GM19328 (cell line): ENCODE measurements around the gene PUS3.
"Not testable (repeated sequence)": the region's sequence is repeated elsewhere in the genome, so short reads cannot be mapped to it uniquely, and the experiment has no call there.

Experiments
- ATAC-seq: cut with Tn5 transposase; IDR thresholded peaks from one replicate; pipeline ENCODE4 v1.9.1; 2021; ENCODE audit warnings: mild to moderate bottlenecking, moderate library complexity; ENCODE audit not compliant: unreplicated experiment

PUS3 gene

DNA sequence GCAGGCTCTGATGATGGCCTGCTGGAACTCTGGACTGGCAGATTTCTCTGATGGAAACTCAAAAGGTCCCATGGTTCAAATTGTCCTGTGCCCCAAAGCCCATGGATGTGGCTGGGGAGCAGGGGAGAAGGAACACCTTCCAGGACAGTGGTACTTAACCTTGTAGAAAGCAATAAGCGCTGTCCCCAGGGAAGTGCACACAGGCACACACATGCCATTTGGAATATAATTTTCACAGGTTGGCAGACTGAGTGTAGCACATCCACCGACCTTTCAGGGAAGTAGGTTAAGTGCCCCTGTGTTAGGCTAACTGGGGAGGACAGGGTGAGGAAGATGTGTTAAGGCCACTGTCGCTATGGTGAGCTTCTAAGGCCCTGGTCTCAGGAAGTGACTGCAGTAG is 19.1 kb upstream of the PUS3 start:
- no peak for ATAC-seq

DNA sequence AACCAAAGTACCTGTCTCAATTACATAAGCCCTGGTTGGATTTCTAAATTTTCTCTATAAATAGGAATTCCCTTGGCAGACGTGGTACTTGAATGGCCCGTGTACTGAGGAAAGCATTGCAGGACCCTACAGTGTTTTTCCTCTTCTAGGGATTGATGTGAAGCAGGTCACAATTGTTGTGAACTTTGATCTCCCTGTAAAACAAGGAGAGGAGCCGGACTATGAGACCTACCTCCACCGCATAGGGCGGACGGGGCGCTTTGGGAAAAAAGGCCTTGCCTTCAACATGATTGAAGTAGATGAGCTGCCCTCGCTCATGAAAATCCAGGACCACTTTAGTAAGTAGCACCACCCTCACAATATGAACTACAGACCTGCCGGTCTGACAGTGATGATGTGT is 18.0 kb upstream of the PUS3 start:
- no peak for ATAC-seq

DNA sequence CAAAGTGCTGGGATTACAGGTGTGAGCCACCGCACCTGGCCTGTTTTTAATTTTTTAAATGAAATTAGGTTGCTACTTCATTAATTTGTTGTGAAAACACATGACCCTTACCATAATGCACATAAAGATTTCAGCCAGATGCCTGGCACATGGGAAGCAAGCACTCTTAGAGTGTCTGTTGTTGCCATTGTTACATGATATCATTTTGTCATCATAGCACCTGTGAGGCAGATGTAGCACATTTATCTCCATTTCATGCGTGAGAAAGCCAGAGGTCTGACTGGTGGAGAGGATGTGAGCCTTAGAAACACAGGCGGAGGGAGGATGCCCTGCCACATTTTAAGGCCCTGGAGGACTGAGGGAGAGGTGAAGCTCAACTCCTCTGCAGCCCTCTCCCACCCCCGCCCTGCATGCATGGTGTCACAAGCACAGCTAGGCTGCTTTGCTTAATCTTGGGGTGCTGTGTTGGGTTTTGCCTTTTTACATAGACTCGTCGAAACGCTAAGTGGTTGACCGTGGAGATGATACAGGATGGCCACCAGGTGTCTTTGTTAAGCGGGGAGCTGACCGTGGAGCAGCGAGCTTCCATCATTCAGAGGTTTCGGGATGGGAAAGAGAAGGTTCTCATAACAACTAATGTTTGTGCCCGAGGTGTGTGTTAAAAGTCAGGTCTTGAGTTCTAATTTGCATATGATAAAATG is 15.3 kb upstream of the PUS3 start:
- no peak for ATAC-seq

DNA sequence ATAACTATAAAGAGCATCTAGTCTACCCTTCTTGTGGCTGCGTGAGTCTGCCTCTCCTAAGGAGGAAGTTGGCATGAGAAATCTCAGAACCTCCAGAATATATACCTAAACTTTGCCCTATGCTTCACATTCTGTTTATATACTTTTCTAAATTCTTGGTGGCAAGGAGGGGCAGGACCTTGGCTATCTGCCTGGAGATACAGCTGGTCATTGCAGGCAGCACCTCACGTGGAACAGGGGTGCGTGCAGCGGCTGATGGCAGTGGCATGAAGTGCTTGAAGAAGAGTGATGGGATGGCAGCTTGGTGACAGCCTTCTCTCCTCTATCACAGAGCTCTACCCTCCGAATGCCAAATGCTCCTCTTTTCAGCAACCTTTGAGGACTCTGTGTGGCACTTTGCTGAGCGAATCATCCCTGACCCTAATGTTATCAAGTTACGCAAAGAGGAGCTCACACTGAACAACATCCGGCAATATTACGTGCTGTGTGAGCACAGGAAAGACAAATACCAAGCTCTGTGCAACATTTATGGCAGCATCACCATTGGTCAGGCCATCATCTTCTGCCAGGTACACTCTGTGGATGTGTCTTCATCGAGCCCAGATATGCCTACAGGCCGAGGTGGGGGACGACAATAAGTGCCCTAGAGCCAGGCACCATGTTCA is 13.8 kb upstream of the PUS3 start:
- no peak for ATAC-seq

DNA sequence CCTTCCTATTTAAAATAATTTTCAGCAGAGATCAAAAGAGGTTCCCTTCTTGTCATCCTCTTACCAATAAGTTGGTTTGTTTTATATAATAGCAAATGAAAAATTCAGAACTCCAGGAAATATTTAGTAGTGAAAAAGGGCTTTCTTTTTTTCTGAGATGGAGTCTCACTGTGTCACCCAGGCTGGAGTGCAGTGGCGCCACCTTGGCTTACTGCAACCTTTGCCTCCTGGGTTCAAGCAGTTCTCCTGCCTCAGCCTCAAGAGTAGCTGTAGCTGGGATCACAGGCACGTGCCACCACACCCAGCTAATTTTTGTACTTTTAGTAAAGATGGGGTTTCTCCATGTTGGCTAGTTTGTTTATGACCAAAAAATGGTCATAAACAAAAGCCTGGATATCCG is 11.6 kb upstream of the PUS3 start:
- ATAC-seq = not testable (repeated sequence)

DNA sequence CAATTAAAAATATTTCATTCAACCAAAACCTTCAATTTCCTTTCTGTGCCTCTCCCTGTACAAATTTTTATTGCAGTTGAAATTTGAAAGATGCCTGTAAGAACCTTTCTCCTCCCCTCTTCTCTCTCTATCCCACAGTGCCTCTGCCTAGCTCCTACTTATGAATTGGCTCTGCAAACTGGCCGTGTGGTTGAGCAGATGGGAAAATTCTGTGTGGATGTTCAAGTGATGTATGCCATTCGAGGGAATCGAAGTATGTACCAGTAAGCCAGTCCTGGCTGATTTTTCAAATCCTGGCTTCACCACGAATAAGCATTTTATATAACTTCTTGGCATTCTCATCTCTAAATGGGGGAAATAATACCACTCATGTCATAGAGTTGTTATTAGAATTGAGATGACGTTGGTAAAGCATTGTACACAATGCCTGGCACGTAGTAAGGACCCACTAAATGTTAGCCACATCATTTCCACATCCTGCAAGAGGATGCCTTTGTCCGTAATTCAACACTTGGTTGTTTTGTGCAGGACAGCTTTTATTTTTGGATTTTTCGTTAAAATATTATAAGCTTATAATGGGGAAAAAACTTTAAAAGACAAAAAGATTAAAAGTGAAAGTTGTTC is 7.3 kb upstream of the PUS3 start:
- ATAC-seq = no peak

DNA sequence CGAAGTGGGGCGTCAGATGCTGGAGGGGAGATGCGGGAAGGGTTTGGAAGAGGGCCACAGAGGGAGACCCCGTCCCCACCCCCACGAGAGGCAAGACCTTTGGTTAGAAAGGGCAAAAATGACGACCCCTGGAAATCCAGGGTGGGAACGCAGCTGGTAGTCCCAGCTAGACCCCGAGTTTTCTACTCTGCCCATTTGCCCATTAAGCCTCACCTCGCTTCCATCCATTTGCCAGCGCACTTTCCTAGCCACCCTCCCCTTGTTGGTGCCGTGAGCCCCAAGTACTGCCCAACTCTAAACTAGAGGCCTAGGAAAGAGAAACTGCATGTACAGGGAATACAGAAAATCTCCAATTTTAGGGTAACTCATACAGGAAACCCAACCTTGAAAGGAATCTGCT is 1.7 kb upstream of the PUS3 start:
- ATAC-seq = no peak

DNA sequence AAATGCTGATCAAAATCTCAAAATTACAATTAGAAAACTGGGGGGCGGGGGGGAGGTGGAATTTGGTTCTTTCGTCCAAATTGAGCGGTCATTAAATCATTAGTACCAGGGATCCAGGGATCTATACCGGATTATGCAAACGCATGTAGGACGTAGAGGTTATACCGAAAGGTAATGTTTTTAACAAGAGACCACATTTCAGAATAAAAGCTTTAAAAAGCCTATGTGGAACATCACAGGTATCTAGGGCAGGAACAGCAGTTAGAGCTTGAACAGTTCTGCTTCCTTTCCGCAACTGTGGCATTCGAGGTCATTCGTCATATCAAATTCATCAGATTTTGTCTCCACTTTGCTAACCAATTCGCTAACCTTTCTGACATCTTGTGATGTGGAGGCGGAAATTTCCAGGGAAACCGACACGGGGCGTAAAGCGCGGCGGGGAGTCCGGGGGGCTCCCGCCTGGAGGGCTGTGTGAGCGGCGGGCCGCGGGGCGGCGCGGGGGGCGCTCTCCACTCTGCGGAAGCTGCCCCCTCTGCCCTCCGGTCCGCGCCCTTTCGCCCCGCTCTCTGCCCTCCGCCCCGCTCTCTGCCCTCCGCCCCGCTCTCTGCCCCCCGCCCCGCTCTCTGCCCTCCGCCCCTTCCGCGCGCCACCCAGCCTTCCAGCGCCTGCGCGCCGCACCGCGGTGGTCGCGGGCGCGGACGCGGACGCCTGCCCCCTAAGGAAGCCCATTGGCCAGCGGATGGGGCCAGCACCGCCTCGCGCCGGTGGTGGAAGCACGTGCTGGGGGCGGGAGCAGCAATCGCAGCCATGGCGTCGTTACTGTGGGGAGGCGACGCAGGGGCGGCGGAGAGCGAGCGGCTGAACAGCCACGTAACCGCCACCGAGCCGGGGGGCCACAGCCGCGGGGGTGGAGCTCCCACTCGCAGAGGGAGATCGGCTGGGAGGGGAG is 979 bp upstream of the PUS3 start, which contains the start of gene DDX25:
Gene DDX25, plus strand, starts transcription at position 798 of the 949 bp plus-strand sequence. Its CDS starts 10 bp downstream, at position 808.
- ATAC-seq = no peak

DNA sequence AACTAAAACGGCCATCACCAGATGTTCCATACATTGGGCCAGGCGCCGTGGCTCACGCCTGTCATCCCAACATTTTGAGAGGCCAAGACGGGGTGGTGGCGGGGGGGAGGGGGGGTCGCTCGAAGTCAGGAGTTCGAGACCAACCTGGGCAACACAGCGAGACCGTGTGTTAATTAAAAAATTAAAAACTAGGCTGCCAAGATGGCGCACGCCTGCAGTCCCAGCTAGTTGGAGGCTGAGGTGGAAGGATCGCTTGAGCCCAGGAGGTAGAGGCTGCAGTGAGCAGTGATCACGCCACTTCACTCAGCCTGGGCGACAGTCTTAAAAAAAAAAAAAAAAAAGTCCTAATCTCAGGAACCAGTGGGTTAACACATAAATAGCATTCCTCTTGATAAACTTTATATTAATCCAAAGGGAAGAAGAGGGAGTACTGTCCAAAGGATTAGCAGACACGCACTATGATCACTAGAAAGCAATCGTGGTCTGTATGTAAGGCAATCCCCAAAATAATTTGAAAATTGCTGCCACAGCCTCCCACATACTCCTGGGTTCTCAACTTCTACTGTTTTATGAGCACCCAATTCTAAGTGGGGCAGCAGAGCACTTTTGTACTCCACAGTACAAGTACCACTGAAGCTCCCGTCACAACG is 604 bp downstream of the PUS3 start:
- ATAC-seq = no peak

DNA sequence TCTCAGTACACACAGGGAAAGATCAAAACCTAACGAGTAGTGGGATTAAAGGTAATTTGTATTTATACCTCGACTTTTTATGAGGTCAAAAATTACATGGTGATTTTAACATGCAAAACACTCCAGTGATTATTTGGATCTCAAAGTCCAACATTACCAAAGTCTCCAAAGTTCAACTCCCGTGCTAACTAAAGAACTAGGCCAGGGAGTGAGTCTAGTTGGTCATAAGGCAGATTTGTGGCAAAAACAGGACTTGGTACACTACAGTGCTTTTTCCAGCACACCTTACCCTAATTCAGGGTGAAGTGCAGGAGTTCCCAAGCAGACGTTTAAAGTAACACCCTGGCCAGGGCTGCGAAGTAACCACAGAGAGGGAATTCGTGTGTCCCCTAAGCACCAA is 1.1 kb downstream of the PUS3 start:
- no peak for ATAC-seq

DNA sequence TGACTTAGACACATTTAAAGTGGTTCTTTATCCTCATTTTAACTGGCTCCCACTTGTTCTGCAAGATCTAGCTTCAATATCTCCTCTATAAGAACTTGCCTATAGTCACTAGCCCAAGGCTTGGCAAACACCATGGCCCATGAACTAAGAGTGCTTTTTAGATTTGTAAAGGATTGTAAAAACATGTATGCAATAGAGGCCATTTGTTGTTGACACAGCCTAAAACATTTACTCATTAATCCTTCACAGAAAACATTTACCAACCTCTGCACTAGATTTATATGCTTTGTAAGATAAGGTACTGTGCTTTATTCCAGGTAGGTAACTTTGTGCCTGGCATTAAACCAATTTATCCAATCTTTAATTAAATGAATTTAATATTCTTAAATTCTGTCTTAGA is 10.0 kb downstream of the PUS3 start:
- ATAC-seq = no peak

DNA sequence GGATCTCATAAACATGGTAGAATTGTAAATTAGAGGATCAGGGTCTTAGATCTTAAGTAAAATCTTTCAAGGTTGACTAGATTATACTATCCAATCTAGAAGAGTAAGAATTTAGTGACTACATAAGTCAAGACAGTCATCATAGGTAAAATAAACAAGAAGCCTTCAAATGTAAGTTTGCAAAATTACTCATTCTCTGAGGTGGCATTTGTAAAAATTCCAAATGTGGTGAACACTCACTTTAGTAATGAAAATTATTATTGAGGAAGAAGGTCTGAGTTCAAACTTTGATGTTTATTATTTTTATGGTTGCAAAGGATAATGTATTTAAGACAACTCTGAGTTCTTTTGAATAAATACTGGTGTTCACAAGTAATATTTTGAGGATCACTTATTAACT is 10.9 kb downstream of the PUS3 start:
- no peak for ATAC-seq

DNA sequence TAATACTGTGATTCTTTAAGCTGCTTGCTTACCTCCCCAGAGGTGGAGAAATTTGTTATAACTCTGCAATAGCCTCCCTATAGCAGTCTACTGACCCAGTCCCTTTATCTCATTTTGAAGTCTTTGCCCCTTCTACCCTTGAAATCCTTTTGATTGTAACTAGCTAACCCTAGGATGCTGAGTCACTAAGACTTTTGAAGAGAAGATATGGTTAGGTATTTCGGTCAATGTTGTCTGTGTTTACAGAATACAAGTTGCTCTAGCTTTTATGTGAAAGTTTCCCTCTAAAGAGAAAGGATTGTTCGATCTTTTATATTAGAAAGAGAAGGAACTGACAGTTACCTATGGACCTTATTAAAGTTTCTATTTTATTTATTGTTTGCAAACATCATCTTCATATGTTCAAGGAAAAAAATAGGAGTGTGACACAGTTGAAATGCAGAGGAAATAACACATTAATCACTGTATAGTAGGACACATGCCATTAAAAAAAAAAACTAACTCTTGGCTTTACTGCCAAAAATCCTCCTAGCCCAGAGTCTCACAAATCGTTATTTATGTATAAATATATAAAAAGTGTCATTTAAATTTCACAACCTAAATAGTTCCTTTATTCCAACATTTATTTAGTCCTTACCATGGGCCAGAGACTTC is 12.4 kb downstream of the PUS3 start:
- ATAC-seq = no peak

DNA sequence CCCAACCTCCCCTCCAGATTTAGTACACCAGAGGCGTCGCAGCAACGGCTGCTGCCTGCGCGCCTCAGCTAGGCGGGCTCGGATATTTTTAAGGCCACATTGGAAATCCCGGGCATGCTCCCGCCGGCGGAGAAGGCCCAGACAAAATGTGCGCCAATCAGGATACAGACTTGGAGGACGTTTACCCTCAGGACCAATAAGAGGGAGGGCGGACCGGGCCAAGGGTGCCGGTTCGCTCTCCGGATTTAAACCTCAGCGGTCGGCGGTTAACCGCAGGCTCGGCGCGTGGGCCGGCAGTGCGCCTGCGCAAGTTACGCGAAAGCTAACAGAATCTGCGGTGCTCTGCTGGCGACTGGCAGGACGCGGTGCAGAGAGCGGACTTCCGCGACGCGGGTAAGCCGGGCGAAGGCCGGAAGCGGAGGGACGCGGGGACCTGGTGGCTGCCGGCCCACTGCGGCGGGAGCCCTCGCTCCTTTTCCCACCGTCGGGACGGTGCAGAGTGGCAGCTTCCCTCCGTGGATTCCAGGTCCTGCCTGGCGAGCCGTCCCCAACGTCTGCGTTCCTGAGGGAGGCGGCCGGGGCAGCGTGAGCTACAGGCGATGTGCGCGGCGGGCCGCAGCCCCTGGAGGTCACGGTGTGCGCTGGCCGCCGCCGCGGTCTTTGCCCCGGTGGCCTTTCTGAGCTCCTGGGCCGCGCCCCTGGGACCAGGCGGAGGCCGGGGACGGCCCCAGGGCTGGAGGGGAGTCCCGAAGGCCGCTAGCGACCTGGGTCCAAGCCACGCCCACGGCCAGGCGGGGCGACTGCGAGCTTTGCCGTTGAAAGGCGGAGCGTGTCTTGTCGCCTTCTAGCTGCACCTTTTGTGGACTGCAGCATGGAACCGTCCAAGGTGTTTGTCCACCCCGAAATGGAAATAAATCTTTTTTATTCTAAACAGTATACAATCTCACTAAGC is 15.4 kb downstream of the PUS3 start, which contains the start of gene HYLS1:
Gene HYLS1, plus strand, starts transcription at position 296 of the 952 bp plus-strand sequence. CDS start 11,701 bp downstream, outside the sequence.
- ATAC-seq = peak; percentile 85

DNA sequence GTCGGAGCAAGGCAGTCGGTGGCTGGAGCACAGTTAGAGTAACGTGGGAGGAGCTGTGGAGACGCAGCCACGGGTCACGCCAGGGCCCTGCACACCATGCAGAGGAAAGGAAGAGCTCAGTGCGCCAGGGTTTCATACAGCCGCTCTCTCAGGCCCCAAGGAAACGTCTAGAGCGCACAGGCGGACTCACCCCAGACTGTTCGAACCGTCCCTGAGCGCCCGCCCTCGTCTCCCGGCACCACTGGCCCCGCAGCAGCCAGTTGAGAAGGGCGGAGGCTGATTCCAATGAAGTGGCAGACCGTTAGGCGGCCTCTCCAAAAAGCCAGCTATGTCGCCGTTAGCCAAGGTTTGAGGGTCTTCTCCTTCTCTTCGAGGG is 16.0 kb downstream of the PUS3 start:
- ATAC-seq = peak; percentile 33

DNA sequence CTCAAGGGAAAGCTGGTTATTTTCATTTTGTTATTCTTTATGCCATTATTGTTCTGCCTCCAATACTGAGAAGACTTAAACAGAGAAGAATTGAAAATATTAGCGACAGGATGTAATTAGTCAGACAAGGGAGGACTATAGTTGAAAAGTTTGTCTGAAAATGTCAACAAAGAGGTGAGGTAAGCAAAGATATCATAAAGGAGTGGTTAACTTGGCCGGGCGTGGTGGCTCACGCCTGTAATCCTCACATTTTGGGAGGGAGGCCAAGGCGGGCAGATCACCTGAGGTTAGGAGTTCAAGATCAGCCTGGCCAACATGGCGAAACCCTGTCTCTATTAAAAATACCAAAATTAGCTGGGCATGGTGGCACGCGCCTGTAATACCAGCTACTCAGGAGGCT is 19.6 kb downstream of the PUS3 start:
- no peak for ATAC-seq

DNA sequence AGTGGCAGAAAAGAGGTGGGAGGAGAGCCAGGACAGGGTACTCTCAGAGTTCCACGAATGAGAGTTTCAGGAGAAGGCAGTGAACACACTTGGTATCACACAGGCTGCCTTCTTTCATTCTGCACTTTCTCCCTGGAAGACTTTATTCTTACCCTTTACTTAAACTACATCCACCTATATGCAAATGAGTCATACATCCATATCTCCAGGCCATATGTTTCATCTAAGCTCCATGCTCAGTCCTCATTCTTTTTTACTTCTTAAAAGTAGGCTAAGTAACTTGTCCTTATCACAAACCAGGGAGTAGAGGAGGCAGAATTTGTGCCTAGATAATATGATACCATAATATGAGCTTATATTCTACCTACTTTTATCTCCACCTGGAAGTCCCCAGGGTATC is 21.7 kb downstream of the PUS3 start:
- no peak for ATAC-seq

DNA sequence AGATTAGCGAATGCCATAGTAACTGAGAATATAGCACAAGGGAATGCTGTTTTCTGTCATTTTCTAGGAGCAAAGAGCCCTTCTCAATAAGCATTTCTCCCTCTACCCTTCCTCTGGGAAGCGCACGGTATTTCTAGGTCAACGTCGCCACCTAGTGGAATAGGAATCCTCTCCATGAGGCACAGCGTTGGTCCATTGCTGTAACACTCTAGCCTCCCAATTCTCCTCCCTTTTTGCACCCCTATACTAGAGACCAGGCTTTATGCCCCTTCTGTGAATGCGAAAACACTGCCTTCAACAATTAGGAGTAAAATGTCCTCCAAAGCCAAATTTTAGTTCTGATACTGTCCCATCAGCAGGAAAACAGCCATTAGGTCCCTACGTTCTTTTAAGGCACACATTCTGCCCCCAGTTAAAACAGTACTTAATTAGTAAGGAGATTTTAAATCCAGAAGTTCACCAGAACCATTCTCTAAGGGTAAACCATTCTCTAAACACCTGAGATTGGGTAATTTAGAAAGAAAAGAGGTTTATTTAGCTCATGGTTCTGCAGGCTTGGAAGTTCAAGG is 28.4 kb downstream of the PUS3 start:
- ATAC-seq = no peak
